HepG2 (cell line): ENCODE data around the gene LRRC73. TPM values are rescaled to one million over a fixed set of nuclear protein-coding genes. Genes with fewer than 3 reads are reported as not detected.

Experiments used
- ELF3 ChIP-seq: IDR thresholded peaks from 2 replicates; pipeline ENCODE4 v1.6.1; 2016; ENCODE audit warnings: missing genetic modification reagents, missing compliant biosample characterization
- NFKB2 ChIP-seq: sonication (generic); formaldehyde crosslinking; IDR thresholded peaks from 2 replicates; pipeline ENCODE4 v1.4.0; 2020; ENCODE audit warnings: missing genetic modification reagents, borderline replicate concordance
- NFRKB ChIP-seq: fragments of 450-650 bp; IDR thresholded peaks from 2 replicates; pipeline ENCODE4 v1.6.1; 2017
- NFYC ChIP-seq: IDR thresholded peaks from 2 replicates; pipeline ENCODE4 v1.6.1; 2016; ENCODE audit warnings: missing genetic modification reagents, missing compliant biosample characterization
- NR2F1 ChIP-seq, 2 experiments: fragments of 450-650 bp in 1 of 2; formaldehyde crosslinking in 1 of 2; IDR thresholded peaks; 2 replicates each; pipeline versions ENCODE4 v1.5.0 to v1.6.1; 2016 to 2020; ENCODE audit warnings: mild to moderate bottlenecking in 1 of 2, missing compliant biosample characterization in 1 of 2, missing genetic modification reagents in 1 of 2, moderate library complexity in 1 of 2
- POLR2A ChIP-seq, 2 experiments: IDR thresholded peaks; 2 replicates each; pipeline ENCODE4 v1.6.1; 2011; ENCODE audit warnings: low read depth in 2 of 2, low read length in 2 of 2, mild to moderate bottlenecking in 1 of 2, moderate library complexity in 1 of 2; ENCODE audit not compliant: insufficient read depth in 1 of 2
- POLR2AphosphoS5 ChIP-seq: IDR thresholded peaks from 2 replicates; pipeline ENCODE4 v1.6.1; 2012; ENCODE audit warnings: low read depth, low read length
- RFXAP ChIP-seq: sonication (generic); formaldehyde crosslinking; IDR thresholded peaks from 2 replicates; pipeline ENCODE4 v1.4.0; 2020; ENCODE audit warnings: missing genetic modification reagents, borderline replicate concordance
- RXRA ChIP-seq: sonication (generic); formaldehyde crosslinking; IDR thresholded peaks from 2 replicates; pipeline ENCODE4 v1.5.1; 2020; ENCODE audit warnings: missing genetic modification reagents
- SMARCC2 ChIP-seq: fragments of 450-650 bp; IDR thresholded peaks from 2 replicates; pipeline ENCODE4 v1.6.1; 2017; ENCODE audit warnings: antibody characterized with exemption, mild to moderate bottlenecking
- SNRNP70 ChIP-seq: fragments of 200-400 bp; formaldehyde crosslinking; IDR thresholded peaks from 2 replicates; pipeline ENCODE4 v1.6.1; 2017; ENCODE audit warnings: mild to moderate bottlenecking, low read depth, low read length, moderate library complexity
- SP5 ChIP-seq: IDR thresholded peaks from 2 replicates; pipeline ENCODE4 v1.6.1; 2016; ENCODE audit warnings: low read depth, borderline replicate concordance
- TEAD3 ChIP-seq: optimal IDR thresholded peaks from 2 replicates; pipeline ENCODE3; 2016; ENCODE audit warnings: borderline replicate concordance
- ZBTB7A ChIP-seq: sonication (generic); formaldehyde crosslinking; IDR thresholded peaks from 2 replicates; pipeline ENCODE4 v1.8.0; 2022; ENCODE audit warnings: mild to moderate bottlenecking, missing genetic modification reagents
- ZBTB8A ChIP-seq: sonication (generic); formaldehyde crosslinking; IDR thresholded peaks from 2 replicates; pipeline ENCODE4 v1.4.0; 2020; ENCODE audit warnings: mild to moderate bottlenecking, low read depth, missing genetic modification reagents, borderline replicate concordance
- ZMYM3 ChIP-seq: sonication (generic); formaldehyde crosslinking; IDR thresholded peaks from 2 replicates; pipeline ENCODE4 v1.5.1; 2020; ENCODE audit warnings: mild to moderate bottlenecking, missing genetic modification reagents
- ZNF136 ChIP-seq: sonication (generic); formaldehyde crosslinking; IDR thresholded peaks from 2 replicates; pipeline ENCODE4 v1.8.1; 2022; ENCODE audit warnings: low read depth, mild to moderate bottlenecking, moderate library complexity, missing genetic modification reagents
- ZNF350 ChIP-seq: sonication (generic); formaldehyde crosslinking; IDR thresholded peaks from 2 replicates; pipeline ENCODE4 v1.4.0; 2020; ENCODE audit warnings: mild to moderate bottlenecking, low read depth, missing genetic modification reagents, borderline replicate concordance
- ZNF441 ChIP-seq: sonication (generic); formaldehyde crosslinking; IDR thresholded peaks from 2 replicates; pipeline ENCODE4 v1.7.0; 2021; ENCODE audit warnings: missing genetic modification reagents, borderline replicate concordance
- ZNF543 ChIP-seq: sonication (generic); formaldehyde crosslinking; IDR thresholded peaks from 2 replicates; pipeline ENCODE4 v1.4.0; 2020; ENCODE audit warnings: mild to moderate bottlenecking, missing genetic modification reagents
- ZNF720 ChIP-seq: sonication (generic); formaldehyde crosslinking; IDR thresholded peaks from 2 replicates; pipeline ENCODE4 v1.4.0; 2020; ENCODE audit warnings: missing genetic modification reagents
- polyA plus RNA-seq, 8 experiments: library from polyadenylated mRNA; depleted of rRNA in 3 of 8; stranded (reverse) in 7 of 8; unstranded in 1 of 8; fragments of >200 nt; fragmentation: Illumina TruSeq in 4 of 8; extraction: Trizol in 4 of 8; gene quantifications; 2 replicates each; pipeline versions ENCODE4 v1.2.1 to v1.2.3, GENCODE V29; 2011 to 2016; ENCODE audit warnings: low read depth in 4 of 8, missing spikeins in 1 of 8, mixed read lengths in 1 of 8; ENCODE audit not compliant: insufficient read depth in 1 of 8
- total RNA-seq, 5 experiments: library from RNA; depleted of rRNA; stranded (reverse); fragments of >200 nt; fragmentation: Illumina TruSeq; extraction: Trizol; gene quantifications; 2 replicates each; pipeline ENCODE4 v1.2.3, GENCODE V29; 2016; ENCODE audit warnings: low read depth in 1 of 5
- TF ChIP-seq, protein P1 (sequence below): sonication (generic); formaldehyde crosslinking; IDR thresholded peaks from 2 replicates; pipeline ENCODE4 v1.5.1; 2020; ENCODE audit warnings: mild to moderate bottlenecking, missing genetic modification reagents, moderate library complexity
- TF ChIP-seq, protein P2 (sequence below): sonication (generic); formaldehyde crosslinking; IDR thresholded peaks from 2 replicates; pipeline ENCODE4 v1.8.0; 2022; ENCODE audit warnings: low read depth, missing genetic modification reagents
- TF ChIP-seq, protein P3 (sequence below): sonication (generic); formaldehyde crosslinking; IDR thresholded peaks from 2 replicates; pipeline ENCODE4 v1.4.0; 2020; ENCODE audit warnings: mild to moderate bottlenecking, missing genetic modification reagents

The LRRC73 gene
- total and polyA plus RNA-seq, 2 of the 13 experiments (the other 11 are each of a cell fraction or from before 2014, with no cell fraction given): 0.11 to 0.12 TPM

DNA sequence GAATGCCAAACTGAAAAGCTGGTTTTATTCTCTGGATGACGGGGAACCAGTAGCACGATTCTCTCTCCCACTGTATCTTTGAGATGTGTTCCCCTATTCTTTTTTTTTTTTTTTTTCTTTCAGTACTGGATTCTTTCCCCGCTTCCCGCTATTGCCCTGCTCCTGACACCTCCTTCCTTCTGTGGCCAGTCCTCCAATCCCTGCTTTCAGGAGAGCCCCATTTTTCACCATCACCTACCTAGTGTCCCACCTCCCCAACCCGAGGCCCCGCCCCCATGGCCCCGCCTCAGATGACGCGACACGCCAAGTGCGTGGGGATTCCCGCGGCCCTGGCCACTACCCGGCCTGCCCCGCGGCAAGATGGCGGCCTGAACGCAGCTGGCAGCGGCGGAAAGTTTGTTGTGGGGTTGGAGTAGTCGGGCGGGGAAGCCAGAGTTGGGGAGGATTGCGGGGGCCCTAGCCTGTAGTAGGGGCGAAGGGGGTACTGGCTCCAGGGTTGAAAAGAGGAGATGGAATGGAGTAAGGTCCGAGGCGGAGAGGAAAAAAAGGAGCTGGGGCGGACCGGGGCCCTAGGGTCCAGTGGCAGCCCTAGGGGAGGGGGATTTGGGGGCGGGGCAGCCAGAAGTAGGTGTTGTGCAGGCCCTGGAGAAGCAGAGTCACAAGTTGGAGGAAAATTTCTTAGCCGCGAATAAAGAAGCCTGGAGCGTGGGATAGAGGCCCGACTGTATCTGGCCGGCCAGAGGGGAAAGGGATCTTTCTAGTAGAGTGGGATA, 32.7 kb downstream of the LRRC73 start, which contains the start of gene TJAP1 (continued):
- TF ChIP-seq ZBTB8A (no peak), ZBTB7A (peak; percentile 55; the same call in 1 of the 2 replicates), SNRNP70 (no peak), RFXAP (CRISPR knock-in tag) (no peak), NR2F1 (CRISPR knock-in tag; IDR thresholded peaks at IDR 0.05) (no peak), ZNF720 (no peak), ZNF441 (CRISPR knock-in tag) (0 out of 2 replicates have a peak, but pooled peaks have one; percentile 60), NFKB2 (CRISPR knock-in tag) (0 out of 2 replicates have a peak, but pooled peaks have one; percentile 21), NFYC (no peak), RXRA (CRISPR knock-in tag) (peak; percentile 45; the same call in 1 of the 2 replicates), ZNF136 (CRISPR knock-in tag) (no peak), TEAD3 (CRISPR knock-in tag) (peak; percentile 46), ZNF543 (CRISPR knock-in tag) (peak; percentile 69; the same call in 1 of the 2 replicates), SP5 (CRISPR knock-in tag) (peak; percentile 63; the same call in 1 of the 2 replicates), POLR2A (IDR thresholded peaks at IDR 0.05; ENCODE audit: insufficient read depth in 1 of 2, low read depth in 2 of 2, low read length in 2 of 2) (peak; percentile 75 to 88), ELF3 (CRISPR knock-in tag) (peak; percentile 64), ZMYM3 (CRISPR knock-in tag) (peak; percentile 71), SMARCC2 (no peak), POLR2AphosphoS5 (peak; percentile 96), ZNF350 (CRISPR knock-in tag) (peak; percentile 89; the same call in 1 of the 2 replicates), NFRKB (peak; percentile 48; the same call in 1 of the 2 replicates)
- TF ChIP-seq, protein P1, sequence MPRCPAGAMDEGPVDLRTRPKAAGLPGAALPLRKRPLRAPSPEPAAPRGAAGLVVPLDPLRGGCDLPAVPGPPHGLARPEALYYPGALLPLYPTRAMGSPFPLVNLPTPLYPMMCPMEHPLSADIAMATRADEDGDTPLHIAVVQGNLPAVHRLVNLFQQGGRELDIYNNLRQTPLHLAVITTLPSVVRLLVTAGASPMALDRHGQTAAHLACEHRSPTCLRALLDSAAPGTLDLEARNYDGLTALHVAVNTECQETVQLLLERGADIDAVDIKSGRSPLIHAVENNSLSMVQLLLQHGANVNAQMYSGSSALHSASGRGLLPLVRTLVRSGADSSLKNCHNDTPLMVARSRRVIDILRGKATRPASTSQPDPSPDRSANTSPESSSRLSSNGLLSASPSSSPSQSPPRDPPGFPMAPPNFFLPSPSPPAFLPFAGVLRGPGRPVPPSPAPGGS: no peak; the same call in 1 of the 2 replicates
- TF ChIP-seq, protein P2, sequence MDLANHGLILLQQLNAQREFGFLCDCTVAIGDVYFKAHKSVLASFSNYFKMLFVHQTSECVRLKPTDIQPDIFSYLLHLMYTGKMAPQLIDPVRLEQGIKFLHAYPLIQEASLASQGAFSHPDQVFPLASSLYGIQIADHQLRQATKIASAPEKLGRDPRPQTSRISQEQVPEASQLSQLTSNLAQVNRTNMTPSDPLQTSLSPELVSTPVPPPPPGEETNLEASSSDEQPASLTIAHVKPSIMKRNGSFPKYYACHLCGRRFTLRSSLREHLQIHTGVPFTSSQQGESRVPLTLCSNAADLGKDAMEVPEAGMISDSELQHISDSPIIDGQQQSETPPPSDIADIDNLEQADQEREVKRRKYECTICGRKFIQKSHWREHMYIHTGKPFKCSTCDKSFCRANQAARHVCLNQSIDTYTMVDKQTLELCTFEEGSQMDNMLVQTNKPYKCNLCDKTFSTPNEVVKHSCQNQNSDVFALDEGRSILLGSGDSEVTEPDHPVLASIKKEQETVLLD (CRISPR knock-in tag): peak; percentile 51; the same call in 1 of the 2 replicates
- TF ChIP-seq, protein P3, sequence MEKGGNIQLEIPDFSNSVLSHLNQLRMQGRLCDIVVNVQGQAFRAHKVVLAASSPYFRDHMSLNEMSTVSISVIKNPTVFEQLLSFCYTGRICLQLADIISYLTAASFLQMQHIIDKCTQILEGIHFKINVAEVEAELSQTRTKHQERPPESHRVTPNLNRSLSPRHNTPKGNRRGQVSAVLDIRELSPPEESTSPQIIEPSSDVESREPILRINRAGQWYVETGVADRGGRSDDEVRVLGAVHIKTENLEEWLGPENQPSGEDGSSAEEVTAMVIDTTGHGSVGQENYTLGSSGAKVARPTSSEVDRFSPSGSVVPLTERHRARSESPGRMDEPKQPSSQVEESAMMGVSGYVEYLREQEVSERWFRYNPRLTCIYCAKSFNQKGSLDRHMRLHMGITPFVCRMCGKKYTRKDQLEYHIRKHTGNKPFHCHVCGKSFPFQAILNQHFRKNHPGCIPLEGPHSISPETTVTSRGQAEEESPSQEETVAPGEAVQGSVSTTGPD (CRISPR knock-in tag): 0 out of 2 replicates have a peak, but pooled peaks have one; percentile 14
